Ishikawa (cell line): ENCODE measurements around the gene ACAP2.
A peak's percentile ranks its signal among the peaks of the same experiment; 100 is the strongest.

ENCODE experiments used
- CEBPB ChIP-seq: IDR thresholded peaks from 2 replicates; pipeline ENCODE4 v1.6.1; 2012
- CREB1 ChIP-seq: IDR thresholded peaks from 2 replicates; pipeline ENCODE4 v1.6.1; 2012; ENCODE audit warnings: low read depth
- EGR1 ChIP-seq: IDR thresholded peaks from 2 replicates; pipeline ENCODE4 v1.6.1; 2012
- EP300 ChIP-seq: IDR thresholded peaks from 2 replicates; pipeline ENCODE4 v1.6.1; 2012; ENCODE audit warnings: borderline replicate concordance
- FOXM1 ChIP-seq: IDR thresholded peaks from 2 replicates; pipeline ENCODE4 v1.6.1; 2012; ENCODE audit warnings: low read depth, borderline replicate concordance
- NFIC ChIP-seq: IDR thresholded peaks from 2 replicates; pipeline ENCODE4 v1.6.1; 2012
- RAD21 ChIP-seq: IDR thresholded peaks from 2 replicates; pipeline ENCODE4 v1.6.1; 2012; ENCODE audit warnings: low read depth
- TAF1 ChIP-seq: IDR thresholded peaks from 2 replicates; pipeline ENCODE4 v1.6.1; 2012; ENCODE audit warnings: low read depth, mild to moderate bottlenecking
- TCF12 ChIP-seq: IDR thresholded peaks from 2 replicates; pipeline ENCODE4 v1.6.1; 2012; ENCODE audit warnings: low read depth
- TEAD4 ChIP-seq: IDR thresholded peaks from 2 replicates; pipeline ENCODE4 v1.6.1; 2012
- YY1 ChIP-seq: IDR thresholded peaks from 2 replicates; pipeline ENCODE4 v1.6.1; 2012; ENCODE audit warnings: low read depth
- ZBTB7A ChIP-seq: IDR thresholded peaks from 2 replicates; pipeline ENCODE4 v1.6.1; 2012; ENCODE audit warnings: low read depth
- TF ChIP-seq, protein P1 (sequence below): IDR thresholded peaks from 2 replicates; pipeline ENCODE4 v1.6.1; 2012
- TF ChIP-seq, protein P2 (sequence below): IDR thresholded peaks from 2 replicates; pipeline ENCODE4 v1.6.1; 2012
- TF ChIP-seq, protein P3 (sequence below): IDR thresholded peaks from 2 replicates; pipeline ENCODE4 v1.6.1; 2012; ENCODE audit warnings: low read depth, mild to moderate bottlenecking

ACAP2 gene

DNA sequence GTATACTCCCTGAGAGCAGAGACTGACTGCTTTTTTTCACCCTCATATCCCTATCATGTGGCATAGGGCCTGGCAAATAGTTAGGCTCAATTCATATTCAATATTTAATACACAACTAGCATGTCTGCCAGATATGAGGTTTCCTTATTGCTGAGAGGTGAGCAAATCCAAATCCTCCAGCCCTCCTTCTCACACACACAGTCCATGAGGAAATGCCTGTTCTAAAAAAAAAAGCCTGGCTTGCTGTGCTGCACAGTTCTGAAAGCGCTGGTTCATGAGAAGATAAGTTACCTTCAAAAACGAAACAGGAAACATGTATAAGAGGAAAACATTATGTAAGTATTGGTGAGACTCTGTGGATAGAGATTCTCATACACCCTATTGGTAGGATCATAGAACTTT lies 15.5 kb upstream of the ACAP2 start:
- no peak for TF ChIP-seq TAF1
- TF ChIP-seq, protein P1, sequence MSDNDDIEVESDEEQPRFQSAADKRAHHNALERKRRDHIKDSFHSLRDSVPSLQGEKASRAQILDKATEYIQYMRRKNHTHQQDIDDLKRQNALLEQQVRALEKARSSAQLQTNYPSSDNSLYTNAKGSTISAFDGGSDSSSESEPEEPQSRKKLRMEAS = no peak
- no peak for TF ChIP-seq CEBPB
- no peak for TF ChIP-seq TEAD4
- TF ChIP-seq, protein P2, sequence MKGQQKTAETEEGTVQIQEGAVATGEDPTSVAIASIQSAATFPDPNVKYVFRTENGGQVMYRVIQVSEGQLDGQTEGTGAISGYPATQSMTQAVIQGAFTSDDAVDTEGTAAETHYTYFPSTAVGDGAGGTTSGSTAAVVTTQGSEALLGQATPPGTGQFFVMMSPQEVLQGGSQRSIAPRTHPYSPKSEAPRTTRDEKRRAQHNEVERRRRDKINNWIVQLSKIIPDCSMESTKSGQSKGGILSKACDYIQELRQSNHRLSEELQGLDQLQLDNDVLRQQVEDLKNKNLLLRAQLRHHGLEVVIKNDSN = no peak

DNA sequence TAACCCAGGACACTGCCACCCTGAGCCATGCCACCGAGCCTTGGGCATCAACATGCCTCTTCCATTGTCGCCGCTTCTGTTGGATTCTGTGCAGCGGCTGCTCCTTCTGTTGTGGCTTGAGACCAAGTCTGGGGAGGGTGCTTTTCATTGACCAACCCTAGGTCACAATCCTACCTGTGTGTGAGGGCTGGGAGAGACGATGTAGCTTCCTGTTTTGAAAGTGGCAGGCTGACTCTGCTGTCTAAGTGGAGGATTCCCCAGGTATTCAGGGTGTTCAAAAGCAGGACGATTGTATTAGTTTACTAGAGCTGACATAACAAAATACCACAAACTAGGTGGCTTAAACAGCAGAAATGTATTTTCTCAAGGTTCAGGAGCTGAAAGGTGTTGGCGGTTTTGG lies 13.0 kb upstream of the ACAP2 start:
- TF ChIP-seq CREB1 (no peak), NFIC (no peak), TCF12 (no peak), TAF1 (no peak), EGR1 (no peak), YY1 (no peak), FOXM1 (no peak), TEAD4 (no peak), CEBPB (no peak), RAD21 (no peak), EP300 (no peak), ZBTB7A (no peak)
- TF ChIP-seq, protein P3, sequence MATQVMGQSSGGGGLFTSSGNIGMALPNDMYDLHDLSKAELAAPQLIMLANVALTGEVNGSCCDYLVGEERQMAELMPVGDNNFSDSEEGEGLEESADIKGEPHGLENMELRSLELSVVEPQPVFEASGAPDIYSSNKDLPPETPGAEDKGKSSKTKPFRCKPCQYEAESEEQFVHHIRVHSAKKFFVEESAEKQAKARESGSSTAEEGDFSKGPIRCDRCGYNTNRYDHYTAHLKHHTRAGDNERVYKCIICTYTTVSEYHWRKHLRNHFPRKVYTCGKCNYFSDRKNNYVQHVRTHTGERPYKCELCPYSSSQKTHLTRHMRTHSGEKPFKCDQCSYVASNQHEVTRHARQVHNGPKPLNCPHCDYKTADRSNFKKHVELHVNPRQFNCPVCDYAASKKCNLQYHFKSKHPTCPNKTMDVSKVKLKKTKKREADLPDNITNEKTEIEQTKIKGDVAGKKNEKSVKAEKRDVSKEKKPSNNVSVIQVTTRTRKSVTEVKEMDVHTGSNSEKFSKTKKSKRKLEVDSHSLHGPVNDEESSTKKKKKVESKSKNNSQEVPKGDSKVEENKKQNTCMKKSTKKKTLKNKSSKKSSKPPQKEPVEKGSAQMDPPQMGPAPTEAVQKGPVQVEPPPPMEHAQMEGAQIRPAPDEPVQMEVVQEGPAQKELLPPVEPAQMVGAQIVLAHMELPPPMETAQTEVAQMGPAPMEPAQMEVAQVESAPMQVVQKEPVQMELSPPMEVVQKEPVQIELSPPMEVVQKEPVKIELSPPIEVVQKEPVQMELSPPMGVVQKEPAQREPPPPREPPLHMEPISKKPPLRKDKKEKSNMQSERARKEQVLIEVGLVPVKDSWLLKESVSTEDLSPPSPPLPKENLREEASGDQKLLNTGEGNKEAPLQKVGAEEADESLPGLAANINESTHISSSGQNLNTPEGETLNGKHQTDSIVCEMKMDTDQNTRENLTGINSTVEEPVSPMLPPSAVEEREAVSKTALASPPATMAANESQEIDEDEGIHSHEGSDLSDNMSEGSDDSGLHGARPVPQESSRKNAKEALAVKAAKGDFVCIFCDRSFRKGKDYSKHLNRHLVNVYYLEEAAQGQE = no peak
- TF ChIP-seq, protein P1 = no peak
- TF ChIP-seq, protein P2 = no peak

DNA sequence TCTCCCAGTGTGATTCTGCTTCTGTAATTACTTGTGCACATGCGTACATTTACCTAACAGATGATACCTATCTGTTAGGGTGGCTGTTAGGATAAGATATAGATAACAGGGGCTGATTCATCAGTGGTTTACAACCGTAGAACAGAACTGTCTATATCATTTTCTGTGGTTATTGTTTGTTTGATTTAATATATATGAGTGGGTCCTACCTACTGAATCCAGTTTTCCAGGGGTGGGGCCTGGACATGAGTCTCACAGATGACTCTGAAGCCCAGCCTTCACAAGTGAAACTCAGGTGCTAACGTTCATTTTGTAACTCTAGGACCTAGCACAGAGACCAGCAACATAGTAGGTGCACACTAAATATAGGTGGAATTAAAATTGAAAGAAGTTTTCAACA lies 10.4 kb upstream of the ACAP2 start:
- TF ChIP-seq, protein P2 = no peak
- TF ChIP-seq TAF1 = no peak
- no peak for TF ChIP-seq CREB1
- TF ChIP-seq, protein P1 = no peak
- TF ChIP-seq RAD21 = no peak
- no peak for TF ChIP-seq ZBTB7A
- no peak for TF ChIP-seq EP300
- TF ChIP-seq FOXM1 = no peak
- TF ChIP-seq TEAD4 = no peak
- no peak for TF ChIP-seq CEBPB
- no peak for TF ChIP-seq EGR1
- no peak for TF ChIP-seq NFIC
- TF ChIP-seq TCF12 = no peak
- no peak for TF ChIP-seq YY1
- TF ChIP-seq, protein P3 = no peak

DNA sequence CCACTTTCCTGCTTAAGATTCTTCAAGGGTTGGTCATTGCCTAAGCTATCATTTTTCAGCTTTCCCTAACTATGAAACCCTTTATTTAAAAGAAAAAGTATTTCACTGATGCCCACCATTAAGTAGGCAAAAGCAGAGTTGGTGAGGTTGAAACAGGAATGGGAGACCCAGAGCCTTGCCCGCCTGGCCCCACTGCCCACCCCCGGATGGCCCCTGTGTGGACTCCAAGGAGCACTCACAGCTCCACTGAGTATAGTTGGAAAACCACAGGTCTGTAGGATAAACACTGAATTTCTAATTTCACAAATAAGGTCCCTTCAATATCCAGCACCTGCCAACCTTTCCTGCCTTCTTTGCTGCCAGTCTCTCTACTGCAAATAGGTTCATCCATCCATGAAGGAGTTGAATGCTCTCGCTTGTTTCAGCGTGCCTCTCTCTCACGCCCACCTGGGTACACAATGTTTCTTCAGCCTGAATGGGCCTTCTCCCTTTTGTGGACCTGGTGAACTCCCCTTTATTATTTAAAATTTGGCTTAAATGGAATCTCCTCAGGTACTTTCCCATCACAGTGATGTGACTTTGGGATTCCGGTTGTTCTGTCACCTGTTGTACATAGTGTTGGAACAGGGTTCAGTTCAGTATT lies 8.7 kb upstream of the ACAP2 start:
- TF ChIP-seq ZBTB7A (0 out of 2 replicates have a peak, but pooled peaks have one; percentile 43), EP300 (no peak)

DNA sequence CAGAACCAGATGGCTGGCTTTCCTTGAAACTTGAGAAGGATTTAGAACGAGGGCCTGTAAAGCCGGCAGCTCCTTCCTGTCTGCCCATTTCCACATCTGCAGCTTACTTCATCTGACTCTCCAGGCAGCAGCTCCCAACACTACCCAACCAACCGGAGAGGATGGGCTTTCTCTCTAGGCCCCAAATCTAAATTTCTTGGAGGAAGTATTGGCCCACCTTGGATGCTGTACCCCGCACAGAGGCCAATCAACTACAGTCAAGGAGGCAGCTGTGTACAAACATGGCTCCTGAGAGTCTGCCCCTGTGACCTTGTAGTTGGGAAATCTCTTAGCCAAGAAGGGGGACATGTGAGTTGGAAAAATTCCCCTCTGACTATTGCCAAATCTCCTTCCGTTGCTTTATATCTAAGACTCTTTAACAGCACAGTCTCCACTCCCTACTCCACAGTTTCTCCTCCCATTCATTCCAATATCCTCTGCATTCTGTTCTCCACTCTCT lies 8.0 kb upstream of the ACAP2 start:
- TF ChIP-seq, protein P3 = no peak
- TF ChIP-seq EGR1 = no peak
